NOMO-1 (cell line): ENCODE measurements around the gene CACNB1.

Experiments used
- DNase-seq, 2 experiments: peaks; one replicate each; lab custom pipeline; 2025; ENCODE audit not compliant: unreplicated experiment in 2 of 2; lab: John Stamatoyannopoulos, UW

Gene CACNB1

GRCh38 chr17:39204245-39204644 lies 6.8 kb upstream of the CACNB1 start:
- DNase-seq, result no peak

GRCh38 chr17:39200957-39201510 lies 3.6 kb upstream of the CACNB1 start:
- peak; percentile 15 to 45 for DNase-seq

GRCh38 chr17:39200070-39200879 lies 2.8 kb upstream of the CACNB1 start, which contains the start of gene RPL19:
Gene RPL19 (plus strand): TSS chr17:39200283. CDS start chr17:39200345, 62 bp downstream.
- DNase-seq, result peak; percentile 85 to 93

- DNase-seq, result peak; percentile 94 to 96
Observed at GRCh38 chr17:39199820-39200069, 2.3 kb upstream of the CACNB1 start.

- DNase-seq, result no peak
Observed at GRCh38 chr17:39198186-39198566, 707 bp upstream of the CACNB1 start.

- peak; percentile 14 to 52 for DNase-seq
Observed at GRCh38 chr17:39196808-39197291, 619 bp downstream of the CACNB1 start.

- no peak for DNase-seq
Observed at GRCh38 chr17:39196241-39196807, 1.1 kb downstream of the CACNB1 start.

GRCh38 chr17:39195568-39196160 lies 1.8 kb downstream of the CACNB1 start:
- DNase-seq, result no peak

GRCh38 chr17:39194985-39195524 lies 2.4 kb downstream of the CACNB1 start:
- no peak for DNase-seq

GRCh38 chr17:39194089-39194984 lies 3.1 kb downstream of the CACNB1 start:
- peak; percentile 36 to 57 for DNase-seq

- no peak for DNase-seq
Observed at GRCh38 chr17:39193346-39193745, 4.1 kb downstream of the CACNB1 start.

GRCh38 chr17:39192901-39193300 lies 4.6 kb downstream of the CACNB1 start:
- DNase-seq, result no peak

- DNase-seq, result no peak
Observed at GRCh38 chr17:39191750-39192510, 5.5 kb downstream of the CACNB1 start.

GRCh38 chr17:39187152-39187830 lies 10.2 kb downstream of the CACNB1 start:
- DNase-seq, result no peak

- no peak for DNase-seq
Observed at GRCh38 chr17:39186481-39187002, 10.9 kb downstream of the CACNB1 start.

- DNase-seq, result no peak
Observed at GRCh38 chr17:39183720-39184119, 13.7 kb downstream of the CACNB1 start.

GRCh38 chr17:39183045-39183444 lies 14.4 kb downstream of the CACNB1 start:
- no peak for DNase-seq

- DNase-seq, result no peak
Observed at GRCh38 chr17:39181303-39181702, 16.2 kb downstream of the CACNB1 start.

- peak; percentile 69 to 71 for DNase-seq
Observed at GRCh38 chr17:39178536-39178935, 18.9 kb downstream of the CACNB1 start.
